ENCODE measurements around the gene PPP4R1.

The PPP4R1 gene

GRCh38 chr18:9653390-9653789 is 39.0 kb upstream of the PPP4R1 start:
- DNase-seq (ENCODE audit: extremely low spot score), result no peak
- TF ChIP-seq HDGF (IDR thresholded peaks at IDR 0.05; ENCODE audit: borderline replicate concordance) (no peak), TARDBP (IDR thresholded peaks at IDR 0.05) (no peak), NFRKB (IDR thresholded peaks at IDR 0.05) (no peak), L3MBTL2 (conservative IDR thresholded peaks at IDR 0.05) (no peak), ZNF384 (IDR thresholded peaks at IDR 0.05) (no peak), CTBP1 (IDR thresholded peaks at IDR 0.05; ENCODE audit: borderline replicate concordance) (no peak), BHLHE40 (IDR thresholded peaks at IDR 0.05; ENCODE audit: borderline replicate concordance) (no peak), SP1 (IDR thresholded peaks at IDR 0.05) (no peak), FOXK2 (IDR thresholded peaks at IDR 0.05) (no peak), SUZ12 (IDR thresholded peaks at IDR 0.05) (no peak), PKNOX1 (IDR thresholded peaks at IDR 0.05) (no peak), FOXA1 (IDR thresholded peaks at IDR 0.05) (no peak), ELF4 (IDR thresholded peaks at IDR 0.05) (no peak), LEF1 (IDR thresholded peaks at IDR 0.05; ENCODE audit: borderline replicate concordance) (no peak), ARNT (IDR thresholded peaks at IDR 0.05) (no peak), FOXM1 (IDR thresholded peaks at IDR 0.05; ENCODE audit: borderline replicate concordance) (no peak)
- ChIA-PET POLR2A (no interaction called here), CTCF (no interaction called here)

DNA sequence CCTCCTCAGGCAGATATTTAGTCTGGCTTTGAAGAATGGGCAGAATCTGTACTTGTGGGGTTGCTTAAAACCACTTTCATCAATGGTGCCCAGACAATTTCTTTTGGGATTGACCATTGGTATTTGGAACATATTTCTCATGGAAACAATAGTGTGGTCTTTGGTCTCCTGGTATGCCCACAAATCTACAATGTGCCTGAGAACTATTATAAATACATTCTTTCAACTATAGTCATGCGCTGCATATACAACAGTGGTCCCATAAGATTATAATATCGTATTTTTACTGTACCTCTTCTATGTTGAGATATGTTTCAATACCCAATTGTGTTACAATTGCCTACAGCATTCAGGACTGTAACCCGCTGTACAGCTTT is 34.8 kb upstream of the PPP4R1 start:
- ChIA-PET CTCF (no interaction called here), POLR2A (no interaction called here)
- TF ChIP-seq SP1 (IDR thresholded peaks at IDR 0.05) (no peak), CTBP1 (IDR thresholded peaks at IDR 0.05; ENCODE audit: borderline replicate concordance) (no peak), SUZ12 (IDR thresholded peaks at IDR 0.05) (no peak), L3MBTL2 (conservative IDR thresholded peaks at IDR 0.05) (no peak), ELF4 (IDR thresholded peaks at IDR 0.05) (no peak), HDGF (IDR thresholded peaks at IDR 0.05; ENCODE audit: borderline replicate concordance) (no peak)
- no peak for DNase-seq (ENCODE audit: extremely low spot score)

DNA sequence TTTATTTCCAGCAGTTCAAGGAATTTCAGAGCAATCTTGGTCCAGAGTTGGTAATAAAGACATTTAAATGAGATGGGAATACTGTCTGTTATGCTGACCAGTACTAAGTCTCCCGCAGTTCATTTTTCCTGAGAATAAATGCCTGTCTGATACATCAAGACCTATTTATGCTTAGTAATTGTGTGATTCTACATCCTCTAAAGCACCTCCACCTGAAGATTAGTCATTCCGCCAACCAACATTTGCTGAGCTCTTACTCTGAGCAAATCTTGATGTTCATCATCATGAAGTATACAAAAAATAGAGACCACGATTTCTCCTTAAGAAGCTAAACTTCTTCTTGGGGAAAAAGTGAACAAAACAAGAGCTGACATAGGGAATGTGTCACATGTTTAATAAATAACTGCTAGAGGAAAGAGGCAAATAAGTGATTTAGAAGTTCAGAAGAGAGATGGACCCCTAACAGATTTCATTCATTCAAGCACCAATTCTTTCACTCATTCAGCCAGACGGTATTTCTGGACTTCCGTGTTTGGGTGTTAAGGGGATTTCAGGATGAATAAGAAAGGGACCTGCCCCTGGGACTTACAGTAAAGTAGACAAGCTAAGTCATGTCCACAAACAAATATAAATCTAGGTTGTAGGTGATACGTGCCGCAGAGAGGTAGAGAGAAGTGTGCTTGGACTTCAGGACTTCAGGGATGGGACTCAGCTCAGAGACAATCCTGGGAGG is 34.2 kb upstream of the PPP4R1 start:
- POLR2A ChIA-PET, result no interaction called here

GRCh38 chr18:9647496-9648323 is 33.4 kb upstream of the PPP4R1 start:
- TF ChIP-seq TARDBP (IDR thresholded peaks at IDR 0.05) (no peak), L3MBTL2 (conservative IDR thresholded peaks at IDR 0.05) (no peak), ELF4 (IDR thresholded peaks at IDR 0.05) (no peak), CTBP1 (IDR thresholded peaks at IDR 0.05; ENCODE audit: borderline replicate concordance) (no peak), ARNT (IDR thresholded peaks at IDR 0.05) (no peak), FOXA1 (IDR thresholded peaks at IDR 0.05) (no peak), BHLHE40 (IDR thresholded peaks at IDR 0.05; ENCODE audit: borderline replicate concordance) (no peak), FOXM1 (IDR thresholded peaks at IDR 0.05; ENCODE audit: borderline replicate concordance) (no peak), LEF1 (IDR thresholded peaks at IDR 0.05; ENCODE audit: borderline replicate concordance) (no peak), ZNF384 (IDR thresholded peaks at IDR 0.05) (no peak), NFRKB (IDR thresholded peaks at IDR 0.05) (no peak), FOXK2 (IDR thresholded peaks at IDR 0.05) (no peak)
- DNase-seq (ENCODE audit: extremely low spot score), result no peak
- CTCF ChIA-PET, result interaction anchor here (0.9 kb wide), 1 partner anchor 14 kb away, joined by 4 read pairs; no protein-coding TSS in a partner anchor
- POLR2A ChIA-PET, result interaction anchor here (0.6 kb wide), 1 partner anchor 31 kb away, joined by 3 read pairs; no protein-coding TSS in a partner anchor

More for the DNA sequence above, 34.2 kb upstream of the PPP4R1 start:
- no peak for DNase-seq (ENCODE audit: extremely low spot score)
- CTCF ChIA-PET, result no interaction called here
- TF ChIP-seq BHLHE40 (IDR thresholded peaks at IDR 0.05; ENCODE audit: borderline replicate concordance) (no peak), FOXK2 (IDR thresholded peaks at IDR 0.05) (no peak), ZNF384 (IDR thresholded peaks at IDR 0.05) (no peak), ELF4 (IDR thresholded peaks at IDR 0.05) (no peak), CTBP1 (IDR thresholded peaks at IDR 0.05; ENCODE audit: borderline replicate concordance) (no peak), SP1 (IDR thresholded peaks at IDR 0.05) (no peak), FOXM1 (IDR thresholded peaks at IDR 0.05; ENCODE audit: borderline replicate concordance) (no peak), FOXA1 (IDR thresholded peaks at IDR 0.05) (no peak), SUZ12 (IDR thresholded peaks at IDR 0.05) (no peak), PKNOX1 (IDR thresholded peaks at IDR 0.05) (no peak), NFRKB (IDR thresholded peaks at IDR 0.05) (no peak), TARDBP (IDR thresholded peaks at IDR 0.05) (no peak), ARNT (IDR thresholded peaks at IDR 0.05) (no peak), LEF1 (IDR thresholded peaks at IDR 0.05; ENCODE audit: borderline replicate concordance) (no peak), HDGF (IDR thresholded peaks at IDR 0.05; ENCODE audit: borderline replicate concordance) (no peak), L3MBTL2 (conservative IDR thresholded peaks at IDR 0.05) (no peak)

DNA sequence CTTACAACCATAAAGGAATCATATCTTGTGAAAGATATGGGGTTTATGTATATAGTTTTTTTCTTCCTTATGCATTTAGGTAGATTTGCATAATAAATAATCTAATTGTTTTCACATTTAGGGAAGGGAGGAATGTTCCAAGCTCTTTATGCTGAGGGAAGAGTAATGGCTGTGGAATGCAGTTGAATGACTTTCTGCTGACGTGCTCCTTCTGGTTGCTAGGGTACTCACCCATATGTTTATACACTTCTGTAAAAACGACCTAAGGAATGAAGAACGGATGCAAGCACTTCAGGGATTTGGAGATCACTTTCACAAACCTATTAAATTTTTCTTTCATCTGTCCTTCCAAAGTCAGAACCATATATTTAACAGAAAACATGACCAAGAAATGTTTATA is 29.2 kb upstream of the PPP4R1 start:
- TF ChIP-seq SP1 (IDR thresholded peaks at IDR 0.05) (no peak), ZNF384 (IDR thresholded peaks at IDR 0.05) (no peak), ELF4 (IDR thresholded peaks at IDR 0.05) (no peak), L3MBTL2 (conservative IDR thresholded peaks at IDR 0.05) (no peak), TARDBP (IDR thresholded peaks at IDR 0.05) (no peak), FOXM1 (IDR thresholded peaks at IDR 0.05; ENCODE audit: borderline replicate concordance) (no peak), NFRKB (IDR thresholded peaks at IDR 0.05) (no peak), SUZ12 (IDR thresholded peaks at IDR 0.05) (no peak), FOXK2 (IDR thresholded peaks at IDR 0.05) (no peak), BHLHE40 (IDR thresholded peaks at IDR 0.05; ENCODE audit: borderline replicate concordance) (no peak), FOXA1 (IDR thresholded peaks at IDR 0.05) (no peak), PKNOX1 (IDR thresholded peaks at IDR 0.05) (no peak), LEF1 (IDR thresholded peaks at IDR 0.05; ENCODE audit: borderline replicate concordance) (no peak), HDGF (IDR thresholded peaks at IDR 0.05; ENCODE audit: borderline replicate concordance) (no peak), CTBP1 (IDR thresholded peaks at IDR 0.05; ENCODE audit: borderline replicate concordance) (no peak), ARNT (IDR thresholded peaks at IDR 0.05) (no peak)
- CTCF ChIA-PET, result no interaction called here

More for the DNA sequence above, 29.2 kb upstream of the PPP4R1 start:
- POLR2A ChIA-PET, result no interaction called here
- DNase-seq (ENCODE audit: extremely low spot score), result peak; percentile 30

All from HEK293T (cell line).